ENCODE measurements around the gene MAGEH1.

The MAGEH1 gene

DNA sequence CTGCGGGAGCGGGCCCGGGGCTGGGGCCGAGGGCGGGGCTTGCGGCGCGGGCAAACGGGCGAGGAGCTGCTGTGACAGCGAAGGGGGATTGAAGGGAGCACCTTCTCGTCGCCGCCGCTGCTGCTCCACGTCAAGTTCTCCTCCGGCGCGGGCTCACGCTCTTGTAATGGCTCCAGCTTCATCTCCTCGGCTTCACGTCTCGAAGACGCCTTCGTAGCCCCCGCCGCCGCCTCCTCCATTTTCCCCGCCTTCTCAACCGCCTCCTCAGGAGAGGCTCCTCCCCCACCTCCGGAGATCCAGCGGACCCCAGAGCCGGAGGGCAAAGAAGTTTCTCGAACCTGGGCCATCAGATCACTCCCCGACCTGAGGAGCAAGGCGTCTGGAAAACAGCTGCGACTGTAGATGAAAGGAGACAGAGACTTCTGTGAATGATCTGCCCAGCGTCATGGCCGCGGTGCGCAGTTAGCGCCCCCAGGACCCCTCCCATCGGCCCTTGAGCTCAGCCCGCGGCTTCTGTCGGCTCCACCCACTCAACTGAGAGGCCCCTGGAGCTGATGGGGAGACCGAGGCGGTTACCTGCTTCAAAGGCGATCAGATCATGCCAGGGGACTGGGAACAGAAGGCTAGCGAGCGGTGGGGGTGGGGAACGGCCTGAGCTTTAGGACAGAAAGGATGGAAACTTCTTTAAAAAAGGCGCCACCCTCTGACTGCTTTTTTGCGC, 36.8 kb downstream of the MAGEH1 start:
- H3K4me1 ChIP-seq (ENCODE audit: insufficient read depth, poor library complexity, severe bottlenecking): no peaks in the 10 kb centered on the region
- peak overlapping the region; percentile 51 for H3K4me3 ChIP-seq (ENCODE audit: severe bottlenecking)
- peak; percentile 68 for ATAC-seq (ENCODE audit: low read depth)
- TF ChIP-seq, protein P1, sequence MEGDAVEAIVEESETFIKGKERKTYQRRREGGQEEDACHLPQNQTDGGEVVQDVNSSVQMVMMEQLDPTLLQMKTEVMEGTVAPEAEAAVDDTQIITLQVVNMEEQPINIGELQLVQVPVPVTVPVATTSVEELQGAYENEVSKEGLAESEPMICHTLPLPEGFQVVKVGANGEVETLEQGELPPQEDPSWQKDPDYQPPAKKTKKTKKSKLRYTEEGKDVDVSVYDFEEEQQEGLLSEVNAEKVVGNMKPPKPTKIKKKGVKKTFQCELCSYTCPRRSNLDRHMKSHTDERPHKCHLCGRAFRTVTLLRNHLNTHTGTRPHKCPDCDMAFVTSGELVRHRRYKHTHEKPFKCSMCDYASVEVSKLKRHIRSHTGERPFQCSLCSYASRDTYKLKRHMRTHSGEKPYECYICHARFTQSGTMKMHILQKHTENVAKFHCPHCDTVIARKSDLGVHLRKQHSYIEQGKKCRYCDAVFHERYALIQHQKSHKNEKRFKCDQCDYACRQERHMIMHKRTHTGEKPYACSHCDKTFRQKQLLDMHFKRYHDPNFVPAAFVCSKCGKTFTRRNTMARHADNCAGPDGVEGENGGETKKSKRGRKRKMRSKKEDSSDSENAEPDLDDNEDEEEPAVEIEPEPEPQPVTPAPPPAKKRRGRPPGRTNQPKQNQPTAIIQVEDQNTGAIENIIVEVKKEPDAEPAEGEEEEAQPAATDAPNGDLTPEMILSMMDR (IDR thresholded peaks at IDR 0.05; ENCODE audit: poor library complexity, severe bottlenecking): no peak
- peak overlapping the region; percentile 40 for H3K27ac ChIP-seq (ENCODE audit: poor library complexity, severe bottlenecking)
- H3K36me3 ChIP-seq (ENCODE audit: low read depth): no peaks in the 10 kb centered on the region
- H3K9me3 ChIP-seq (ENCODE audit: severe bottlenecking): no peaks in the 10 kb centered on the region
- DNase-seq (ENCODE audit: low spot score): no peak
- H3K27me3 ChIP-seq (ENCODE audit: insufficient read depth, poor library complexity, severe bottlenecking): no peaks in the 10 kb centered on the region

DNA sequence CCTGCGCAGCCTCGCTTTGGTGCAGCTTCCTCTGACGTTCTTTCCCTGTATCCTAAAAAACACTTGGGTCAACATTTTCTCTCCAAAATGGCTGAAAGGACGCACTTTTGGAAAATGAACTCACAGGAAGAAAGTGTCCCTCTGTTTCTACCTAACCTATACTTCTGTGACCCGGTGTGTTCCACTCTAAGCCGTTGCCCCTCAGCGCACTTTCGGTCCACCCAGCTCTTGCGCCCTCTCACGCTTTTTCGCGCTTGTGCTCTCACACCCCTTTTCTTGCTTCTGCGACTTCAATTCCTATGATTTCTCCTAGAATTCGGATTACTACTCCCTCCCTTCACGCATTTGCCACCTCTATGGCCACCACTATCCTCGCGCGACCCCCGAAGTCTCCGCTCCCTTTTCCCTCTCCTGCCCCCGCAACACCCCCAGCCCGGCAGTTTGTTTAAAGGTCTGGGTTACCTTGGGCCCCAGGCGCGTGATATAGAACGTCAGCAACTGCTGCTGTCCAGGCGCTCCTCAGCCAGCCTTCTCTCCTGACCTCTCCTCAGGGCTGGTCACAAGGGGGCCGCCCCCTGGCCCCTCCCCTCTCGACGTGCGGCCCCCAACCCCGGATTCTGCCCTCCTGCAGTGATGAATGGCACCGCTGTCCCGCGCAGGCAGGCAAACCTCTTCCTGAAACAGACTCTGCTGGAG, 37.5 kb downstream of the MAGEH1 start, which contains the start of gene USP51:
Gene USP51 (minus strand): TSS at position 535 of the 696 bp plus-strand sequence. CDS start 909 bp downstream, outside the sequence.
- Histone ChIP-seq H3K27ac (ENCODE audit: poor library complexity, severe bottlenecking) (peak within 1 kb of the TSS; percentile 40), H3K27me3 (ENCODE audit: insufficient read depth, poor library complexity, severe bottlenecking) (no peaks in the 10 kb centered on the region), H3K4me3 (ENCODE audit: severe bottlenecking) (peak within 1 kb of the TSS; percentile 51), H3K9me3 (ENCODE audit: severe bottlenecking) (no peaks in the 10 kb centered on the region), H3K4me1 (ENCODE audit: insufficient read depth, poor library complexity, severe bottlenecking) (no peaks in the 10 kb centered on the region), H3K36me3 (ENCODE audit: low read depth) (no peaks in the 10 kb centered on the region)
- ATAC-seq (ENCODE audit: low read depth) (peak; percentile 42), DNase-seq (ENCODE audit: low spot score) (no peak)
- TF ChIP-seq, protein P1 (IDR thresholded peaks at IDR 0.05; ENCODE audit: poor library complexity, severe bottlenecking): peak; percentile 10

DNA sequence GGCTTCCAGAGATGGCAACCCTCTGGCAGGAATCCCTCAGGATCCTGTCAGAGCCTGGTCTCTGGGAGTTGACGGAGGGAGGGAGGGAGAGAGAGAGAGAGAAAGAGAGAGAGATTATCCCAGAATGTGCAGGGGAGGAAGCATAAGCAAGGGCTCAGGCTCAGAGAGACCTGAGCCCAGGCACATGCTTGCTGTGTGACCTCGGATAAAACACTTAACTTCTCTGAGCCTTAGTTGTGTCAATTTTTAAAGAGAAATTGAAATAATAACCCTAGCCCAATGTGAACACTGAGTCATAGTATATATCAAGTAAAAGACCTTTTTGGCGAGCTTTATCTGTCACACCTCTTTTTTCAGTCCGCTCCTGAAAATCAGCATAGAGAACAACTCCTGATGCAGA, 38.2 kb downstream of the MAGEH1 start:
- DNase-seq (ENCODE audit: low spot score) (no peak), ATAC-seq (ENCODE audit: low read depth) (no peak)
- no peaks in the 10 kb centered on the region for H3K36me3 ChIP-seq (ENCODE audit: low read depth)
- H3K4me3 ChIP-seq (ENCODE audit: severe bottlenecking): no peak overlapping the region
- no peak overlapping the region for H3K27ac ChIP-seq (ENCODE audit: poor library complexity, severe bottlenecking)
- TF ChIP-seq, protein P1 (IDR thresholded peaks at IDR 0.05; ENCODE audit: poor library complexity, severe bottlenecking): no peak
- H3K4me1 ChIP-seq (ENCODE audit: insufficient read depth, poor library complexity, severe bottlenecking): no peaks in the 10 kb centered on the region
- no peaks in the 10 kb centered on the region for H3K27me3 ChIP-seq (ENCODE audit: insufficient read depth, poor library complexity, severe bottlenecking)
- no peaks in the 10 kb centered on the region for H3K9me3 ChIP-seq (ENCODE audit: severe bottlenecking)

DNA sequence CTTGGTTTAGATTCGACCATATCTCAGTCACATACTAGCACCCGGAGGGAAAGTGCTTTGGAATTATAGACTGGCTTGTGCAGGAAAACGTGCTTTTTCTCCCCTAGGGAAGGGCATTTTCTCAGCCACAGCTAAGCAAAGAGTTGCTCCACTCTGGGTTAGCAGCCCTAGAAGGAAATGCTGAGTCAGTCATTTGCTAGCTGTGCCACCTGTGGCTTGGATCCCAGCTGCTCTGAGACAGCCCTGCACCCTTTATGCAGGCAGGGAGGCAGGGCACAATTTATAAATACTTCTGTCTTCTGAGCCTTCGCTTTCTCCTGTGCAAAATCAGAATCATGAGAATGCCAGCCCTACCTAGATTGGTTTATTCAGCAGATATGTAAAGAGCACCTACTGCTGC, 39.0 kb downstream of the MAGEH1 start:
- DNase-seq (ENCODE audit: low spot score): no peak
- H3K27ac ChIP-seq (ENCODE audit: poor library complexity, severe bottlenecking): no peak overlapping the region
- no peak for ATAC-seq (ENCODE audit: low read depth)
- no peaks in the 10 kb centered on the region for H3K4me1 ChIP-seq (ENCODE audit: insufficient read depth, poor library complexity, severe bottlenecking)
- TF ChIP-seq, protein P1 (IDR thresholded peaks at IDR 0.05; ENCODE audit: poor library complexity, severe bottlenecking): no peak
- no peak overlapping the region for H3K4me3 ChIP-seq (ENCODE audit: severe bottlenecking)
- H3K9me3 ChIP-seq (ENCODE audit: severe bottlenecking): no peaks in the 10 kb centered on the region
- no peaks in the 10 kb centered on the region for H3K27me3 ChIP-seq (ENCODE audit: insufficient read depth, poor library complexity, severe bottlenecking)
- no peaks in the 10 kb centered on the region for H3K36me3 ChIP-seq (ENCODE audit: low read depth)

Measured in RWPE2 (cell line).